Sigmoid colon (tissue), 7 donors: Measurements from ENCODE around the gene DGCR2. TPM values are rescaled to one million over a fixed set of nuclear protein-coding genes. Genes with fewer than 3 reads are reported as not detected.

ENCODE experiments used
- DNase-seq: peaks from one replicate; pipeline ENCODE4 v3.0.0-alpha.2; 2019
- H3K27ac ChIP-seq, 4 donors: fragments of 200-600 bp; sonication (generic); one replicate each; pipeline ENCODE4 v1.5.1; 2016 to 2019; ENCODE audit warnings: mild to moderate bottlenecking in 1 of 4
- H3K27me3 ChIP-seq, 3 donors: fragments of 200-600 bp; sonication (generic); one replicate each; pipeline ENCODE4 v1.5.1; 2019; ENCODE audit warnings: mild to moderate bottlenecking in 1 of 3
- H3K36me3 ChIP-seq, 4 donors: fragments of 200-600 bp; sonication (generic); one replicate each; pipeline ENCODE4 v1.5.1; 2016 to 2019
- H3K4me1 ChIP-seq, 4 donors: fragments of 200-600 bp; sonication (generic); one replicate each; pipeline ENCODE4 v1.5.1; 2017 to 2019
- H3K4me3 ChIP-seq, 4 donors: fragments of 200-600 bp; sonication (generic); one replicate each; pipeline ENCODE4 v1.5.1; 2017 to 2019; ENCODE audit warnings: mild to moderate bottlenecking in 2 of 4, moderate library complexity in 1 of 4
- H3K9me3 ChIP-seq, 4 donors: fragments of 200-600 bp in 3 of 4; sonication (generic) in 3 of 4; one replicate each; pipeline versions ENCODE4 v1.5.1 to v1.6.1; 2013 to 2019
- CTCF ChIP-seq, 4 experiments: fragments of 450-650 bp in 3 of 4; fragments of 200-600 bp in 1 of 4; IDR thresholded peaks; one replicate each; pipeline ENCODE4 v1.5.1; 2016 to 2019; ENCODE audit warnings: antibody characterized with exemption in 4 of 4, mild to moderate bottlenecking in 3 of 4, moderate library complexity in 2 of 4
- EP300 ChIP-seq, 4 donors: sonication (generic); formaldehyde crosslinking; IDR thresholded peaks; one replicate each; pipeline ENCODE4 v1.6.1; 2017; ENCODE audit warnings: antibody characterized with exemption in 4 of 4
- POLR2A ChIP-seq, 2 donors: fragments of 450-650 bp; IDR thresholded peaks; one replicate each; pipeline ENCODE4 v1.6.1; 2016; ENCODE audit warnings: antibody characterized with exemption in 2 of 2, mild to moderate bottlenecking in 2 of 2, moderate library complexity in 2 of 2
- POLR2AphosphoS5 ChIP-seq, 4 donors: sonication (generic); formaldehyde crosslinking; IDR thresholded peaks; one replicate each; pipeline ENCODE4 v1.6.1; 2017; ENCODE audit warnings: antibody characterized with exemption in 4 of 4
- WGBS, 2 donors: extraction: QIAGEN DNeasy Blood & Tissue Kit; methylation state at CpG; one replicate each; pipeline ENCODE4 v1.1.7; 2013; 5-methylcytosine and 5-hydroxymethylcytosine counted together
- intact Hi-C: fragments of 100-400 bp; cut with DNase I; formaldehyde crosslinking; loops from one replicate; pipeline ENCODE4 v1.15.1; 2023
- polyA plus RNA-seq, 3 donors: library from polyadenylated mRNA; stranded (reverse); fragments of 200-250 nt; gene quantifications; one replicate each; pipeline ENCODE4 v1.2.3, GENCODE V29; 2013
- total RNA-seq, 4 donors: library from RNA; depleted of rRNA; stranded (reverse); fragments of >200 nt; gene quantifications; one replicate each; pipeline ENCODE4 v1.1.0, GENCODE V29; 2016
- donor health status: healthy with polysubstance abuse.
- donor health status: Bipolar disorder and iron deficiency.
- donor health status: healthy.

The DGCR2 gene
- total and polyA plus RNA-seq, 7 donors, result 7.2 to 68.7 (median 31.5) TPM

GRCh38 chr22:19130959-19131684, 8.9 kb upstream of the DGCR2 start, which contains the start of gene TSSK2:
TSS of gene TSSK2 (plus strand) at chr22:19131308. CDS start at chr22:19131400, 92 bp downstream.
- H3K27me3 ChIP-seq, result no peaks in the 10 kb centered on the region
- peaks cover 10 to 39% (median 26%) of the 10 kb centered on the region in 4 donors for H3K36me3 ChIP-seq
- H3K9me3 ChIP-seq, result no peaks in the 10 kb centered on the region
- H3K27ac ChIP-seq, result no peak within 1 kb of the TSS
- TF ChIP-seq POLR2A (IDR thresholded peaks at IDR 0.05), result no peak
- TF ChIP-seq POLR2AphosphoS5 (IDR thresholded peaks at IDR 0.05), result no peak
- TF ChIP-seq CTCF (IDR thresholded peaks at IDR 0.05), result no peak
- TF ChIP-seq EP300 (IDR thresholded peaks at IDR 0.05), result no peak
- WGBS, 2 donors, result 93% methylated on average over 27 of the region's 27 CpGs
- intact Hi-C loops, result no loop called here
- no peak within 1 kb of the TSS for H3K4me3 ChIP-seq
- H3K4me1 ChIP-seq, result no peaks in the 10 kb centered on the region
- no peak for DNase-seq

GRCh38 chr22:19129871-19130270, 7.7 kb upstream of the DGCR2 start:
- no peak for DNase-seq
- TF ChIP-seq EP300 (IDR thresholded peaks at IDR 0.05) (no peak), CTCF (IDR thresholded peaks at IDR 0.05) (no peak), POLR2A (IDR thresholded peaks at IDR 0.05) (no peak), POLR2AphosphoS5 (IDR thresholded peaks at IDR 0.05) (no peak)
- Histone ChIP-seq H3K36me3 (peaks cover 10 to 26% (median 21%) of the 10 kb centered on the region in 4 donors), H3K4me3 (no peak overlapping the region), H3K27me3 (no peaks in the 10 kb centered on the region), H3K27ac (no peak overlapping the region), H3K4me1 (no peaks in the 10 kb centered on the region), H3K9me3 (no peaks in the 10 kb centered on the region)
- 82 to 88% methylated on average over 8 of the region's 8 CpGs for WGBS, 2 donors
- intact Hi-C loops, result no loop called here

- DNase-seq, result no peak
- peaks cover 6 to 19% (median 14%) of the 10 kb centered on the region in 4 donors for H3K36me3 ChIP-seq
- H3K4me3 ChIP-seq, result no peak overlapping the region
- no peaks in the 10 kb centered on the region for H3K4me1 ChIP-seq
- no peak overlapping the region for H3K27ac ChIP-seq
- no peaks in the 10 kb centered on the region for H3K27me3 ChIP-seq
- no peaks in the 10 kb centered on the region for H3K9me3 ChIP-seq
- 89% methylated on average over 7 of the region's 7 CpGs for WGBS, 2 donors
- intact Hi-C loops, result no loop called here
- TF ChIP-seq POLR2AphosphoS5 (IDR thresholded peaks at IDR 0.05), result no peak
- no peak for TF ChIP-seq CTCF (IDR thresholded peaks at IDR 0.05)
- TF ChIP-seq POLR2A (IDR thresholded peaks at IDR 0.05), result no peak
- no peak for TF ChIP-seq EP300 (IDR thresholded peaks at IDR 0.05)
Observed at GRCh38 chr22:19128946-19129727, 6.9 kb upstream of the DGCR2 start.

- DNase-seq, result no peak
- H3K4me3 ChIP-seq, result no peak overlapping the region
- no peak for TF ChIP-seq POLR2A (IDR thresholded peaks at IDR 0.05)
- no peak for TF ChIP-seq CTCF (IDR thresholded peaks at IDR 0.05)
- TF ChIP-seq POLR2AphosphoS5 (IDR thresholded peaks at IDR 0.05), result no peak
- TF ChIP-seq EP300 (IDR thresholded peaks at IDR 0.05), result no peak
- H3K9me3 ChIP-seq, result no peaks in the 10 kb centered on the region
- 83 to 92% methylated on average over 7 of the region's 7 CpGs for WGBS, 2 donors
- peaks cover 0 to 3% (median 2%) of the 10 kb centered on the region in 4 donors for H3K4me1 ChIP-seq
- intact Hi-C loops, result no loop called here
- H3K27ac ChIP-seq, result no peak overlapping the region
- no peaks in the 10 kb centered on the region for H3K27me3 ChIP-seq
- peaks cover 0 to 8% (median 3%) of the 10 kb centered on the region in 4 donors for H3K36me3 ChIP-seq
Observed at GRCh38 chr22:19128009-19128401, 5.8 kb upstream of the DGCR2 start.
